Stimulated activated CD8-positive, alpha-beta memory T cell treated with anti-CD3 and anti-CD28 coated beads, Interleukin-15, amount 100 ng/mL, for 4 hours (primary cell): ENCODE data around the gene GADD45G.

Experiments used
- DNase-seq, 2 donors: peaks; one replicate each; pipeline ENCODE4 v3.0.0-alpha.2; 2020; ENCODE audit warnings: low read depth in 2 of 2

Gene GADD45G

GRCh38 chr9:89609426-89610006 lies 4.7 kb downstream of the GADD45G start:
- no peak for DNase-seq

- DNase-seq, result no peak
Observed at GRCh38 chr9:89610391-89610925, 5.6 kb downstream of the GADD45G start.

DNA sequence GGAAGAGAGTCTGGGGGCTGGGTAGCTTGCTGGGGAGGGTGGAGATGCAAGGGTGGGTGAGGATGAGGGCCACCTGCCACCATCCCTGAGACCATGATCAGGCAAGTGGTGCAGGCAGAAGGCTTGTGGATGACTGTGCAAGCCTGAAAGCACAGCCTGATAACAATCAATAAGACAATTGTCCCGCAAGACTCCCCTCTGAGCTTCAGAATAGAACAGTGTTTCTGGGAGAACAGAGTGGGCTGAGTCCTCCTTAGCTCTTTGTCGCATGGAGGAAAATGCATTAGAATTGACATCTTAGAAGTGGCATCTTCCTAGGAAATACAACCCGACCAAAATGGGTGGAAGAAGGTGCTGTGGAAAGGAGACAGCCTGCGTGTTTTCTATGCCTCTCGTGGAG lies 6.6 kb downstream of the GADD45G start:
- no peak for DNase-seq

GRCh38 chr9:89612566-89613278 lies 7.9 kb downstream of the GADD45G start:
- DNase-seq, result no peak

DNA sequence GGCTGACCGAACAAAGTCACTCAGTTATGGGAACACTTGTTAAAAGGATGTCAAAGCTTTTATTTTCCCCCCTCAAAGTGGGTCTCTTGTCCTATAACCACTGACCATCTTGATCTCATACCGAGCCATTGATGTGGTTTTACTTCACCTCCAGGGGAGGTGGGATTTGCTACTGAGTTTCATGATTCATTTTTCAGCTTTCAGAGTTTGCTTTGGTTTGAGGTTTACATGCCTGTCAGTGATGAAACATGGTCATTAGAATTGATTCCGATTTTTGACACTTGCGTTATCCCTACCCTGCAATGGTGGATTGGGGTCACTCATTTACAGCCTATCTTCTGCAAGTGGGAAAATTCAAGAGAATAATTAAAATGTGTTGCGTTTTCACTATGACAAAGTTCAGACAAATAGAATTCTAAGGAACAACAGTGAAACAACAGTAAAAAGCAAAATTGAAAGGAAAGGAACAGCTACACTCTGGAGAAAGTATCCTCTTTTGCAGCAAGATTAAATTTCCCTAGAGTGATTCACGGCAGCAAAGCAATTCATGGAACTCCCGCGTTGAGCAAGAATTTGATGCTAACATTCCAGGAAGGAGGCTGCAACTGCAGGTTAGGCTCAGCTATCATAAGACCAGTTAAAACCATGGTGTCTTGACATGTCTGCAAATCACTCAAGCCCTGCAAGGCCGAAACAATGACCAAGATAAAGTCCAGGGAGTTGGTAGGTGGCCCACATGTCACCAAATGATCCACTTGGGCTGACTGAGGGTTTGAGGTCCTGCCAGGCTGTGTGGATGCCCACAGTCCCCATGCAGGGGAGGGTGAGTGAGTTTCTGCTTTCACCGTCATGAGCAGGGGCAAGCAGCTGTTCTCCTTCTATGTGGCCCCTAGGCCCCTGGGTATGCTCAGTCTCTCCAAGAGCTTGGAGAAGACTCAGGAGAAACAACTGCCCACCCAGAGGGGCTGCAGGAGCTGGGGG lies 9.4 kb downstream of the GADD45G start:
- no peak for DNase-seq

GRCh38 chr9:89615661-89616060 lies 10.8 kb downstream of the GADD45G start:
- no peak for DNase-seq

- no peak for DNase-seq
Observed at GRCh38 chr9:89616411-89616810, 11.6 kb downstream of the GADD45G start.

DNA sequence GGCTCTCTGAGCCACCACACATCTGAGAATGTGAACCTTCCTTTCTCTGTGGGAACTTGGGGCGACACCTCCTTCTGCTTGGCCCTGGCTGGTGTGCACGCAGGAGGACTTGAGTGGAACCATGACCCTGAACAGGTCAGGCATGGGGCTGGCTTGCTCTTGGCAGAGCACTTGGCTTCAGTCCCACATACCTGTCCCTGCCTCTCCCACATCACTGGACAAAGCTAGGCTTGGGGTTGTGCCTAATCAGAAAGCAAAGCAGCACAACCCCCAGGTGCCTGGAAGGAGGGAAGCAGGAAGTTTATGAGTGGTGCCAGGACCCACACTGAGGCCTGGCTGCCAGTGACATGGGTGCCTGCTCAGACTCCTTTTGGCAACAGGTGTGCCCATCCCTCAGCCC lies 13.2 kb downstream of the GADD45G start:
- DNase-seq, result no peak

GRCh38 chr9:89619019-89619418 lies 14.2 kb downstream of the GADD45G start:
- no peak for DNase-seq

DNA sequence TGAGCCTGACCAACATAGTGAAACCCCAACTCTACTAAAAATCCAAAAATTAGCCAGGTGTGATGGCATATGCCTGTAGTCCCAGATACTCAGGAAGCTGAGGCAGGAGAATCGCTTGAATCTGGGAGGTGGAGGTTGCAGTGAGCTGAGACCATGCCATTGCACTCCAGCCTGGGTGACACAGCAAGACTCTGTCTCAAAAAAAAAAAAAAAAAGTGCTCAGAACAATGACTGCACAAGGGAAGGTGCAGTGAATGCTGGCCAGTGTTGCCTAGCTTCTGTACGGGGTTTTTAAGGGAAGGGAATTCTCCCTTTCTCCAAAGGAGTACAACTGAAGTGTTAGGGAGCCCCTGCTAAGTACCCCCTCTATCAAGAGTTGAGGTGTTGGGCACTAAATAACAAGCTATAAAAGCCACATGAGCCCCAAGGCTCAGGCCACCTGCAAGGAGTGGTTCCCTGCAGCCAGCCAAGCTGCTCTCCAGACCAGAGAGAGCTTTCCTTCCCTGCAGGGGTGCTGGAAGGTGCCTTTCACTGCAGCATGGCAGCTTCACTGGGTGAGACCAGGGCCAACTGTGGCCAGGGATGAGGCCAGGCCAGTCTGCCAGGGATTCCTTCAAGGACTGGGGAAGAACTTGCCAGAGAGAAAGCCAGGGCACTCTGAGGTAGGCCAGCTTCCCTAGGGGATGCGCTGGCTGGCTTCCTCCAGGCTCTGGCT lies 14.8 kb downstream of the GADD45G start:
- no peak for DNase-seq

DNA sequence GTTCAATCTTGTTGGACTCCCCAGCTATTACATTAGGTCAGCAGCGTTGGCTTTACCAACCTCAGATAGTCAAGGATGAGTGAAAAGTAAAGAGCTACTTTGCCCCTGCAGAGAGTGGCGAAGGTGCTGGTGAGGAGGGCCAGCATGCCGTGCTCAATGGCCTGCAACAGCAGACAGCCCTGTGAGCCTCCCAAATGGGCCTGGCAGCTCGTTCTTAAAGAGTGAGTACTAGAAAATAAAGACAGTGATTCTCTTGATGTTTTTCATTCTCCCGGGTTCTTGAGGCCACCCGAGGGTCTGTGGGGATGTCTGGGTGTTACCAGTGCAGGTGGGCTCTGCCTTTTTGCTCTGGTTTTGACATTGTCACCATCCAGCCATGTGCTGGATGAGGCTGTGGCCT lies 16.2 kb downstream of the GADD45G start:
- no peak for DNase-seq

DNA sequence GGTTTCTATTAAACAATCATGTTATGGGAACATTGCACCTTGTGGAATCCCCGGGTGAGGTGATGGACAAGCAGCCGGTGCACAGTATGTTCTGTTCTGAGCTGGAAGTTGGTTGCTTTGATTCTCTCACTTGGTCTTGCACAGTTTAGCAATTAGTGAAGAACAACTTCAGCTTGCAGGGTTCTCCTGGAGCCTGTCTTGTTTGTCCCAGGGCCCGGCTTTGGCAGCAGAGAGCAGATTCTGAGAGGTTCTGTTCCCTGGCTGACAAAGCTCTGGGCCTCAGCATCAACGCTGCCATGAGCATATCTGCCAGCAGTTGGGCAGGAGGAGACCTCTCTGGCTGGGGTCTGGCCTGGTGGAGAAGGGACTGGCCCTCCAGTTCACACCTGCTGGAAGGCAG lies 16.9 kb downstream of the GADD45G start:
- no peak for DNase-seq

DNA sequence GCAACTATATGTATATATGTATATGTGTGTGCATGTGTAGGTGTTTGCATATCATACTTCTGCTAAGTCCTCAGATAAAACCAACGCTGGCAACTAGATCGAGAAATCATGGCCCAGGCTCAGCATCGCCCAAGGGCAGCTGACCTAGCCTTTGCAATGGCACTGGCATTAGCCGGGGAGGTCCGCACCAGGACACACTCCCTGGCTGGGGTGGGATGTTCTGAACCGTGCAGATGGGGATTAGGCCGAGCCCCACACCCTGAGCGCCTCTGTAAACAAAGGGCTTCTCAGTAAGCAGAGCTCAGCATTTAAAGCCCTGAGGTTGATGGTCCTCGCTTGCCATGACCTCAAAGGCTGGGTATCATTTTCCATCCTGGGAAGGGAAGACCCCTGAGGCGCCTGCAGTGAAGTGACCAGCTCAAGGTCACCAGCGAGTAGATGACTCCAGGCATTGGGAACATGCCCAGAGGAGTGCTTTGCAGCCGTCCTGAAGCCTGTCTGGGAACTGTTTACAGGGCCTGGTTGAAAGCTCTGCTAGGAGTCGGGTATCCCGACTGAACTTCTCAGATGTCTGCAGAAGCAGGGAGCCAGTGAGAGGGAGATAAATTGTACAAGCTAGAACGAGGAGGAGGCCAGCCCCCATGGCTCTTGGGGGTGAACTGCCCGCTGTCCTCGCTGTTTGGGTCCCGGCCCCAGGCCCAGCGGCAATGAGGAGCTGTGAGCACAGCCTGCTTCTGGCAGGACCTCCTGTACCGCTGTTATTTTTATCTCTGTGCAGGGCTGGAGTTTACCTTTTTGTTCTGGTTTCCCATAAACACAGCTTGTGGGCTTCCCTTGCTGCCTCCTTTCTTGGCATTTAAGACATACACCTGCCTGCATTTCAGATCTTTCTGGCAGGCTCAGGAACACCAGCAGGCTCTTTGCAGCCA lies 18.4 kb downstream of the GADD45G start:
- no peak for DNase-seq

DNA sequence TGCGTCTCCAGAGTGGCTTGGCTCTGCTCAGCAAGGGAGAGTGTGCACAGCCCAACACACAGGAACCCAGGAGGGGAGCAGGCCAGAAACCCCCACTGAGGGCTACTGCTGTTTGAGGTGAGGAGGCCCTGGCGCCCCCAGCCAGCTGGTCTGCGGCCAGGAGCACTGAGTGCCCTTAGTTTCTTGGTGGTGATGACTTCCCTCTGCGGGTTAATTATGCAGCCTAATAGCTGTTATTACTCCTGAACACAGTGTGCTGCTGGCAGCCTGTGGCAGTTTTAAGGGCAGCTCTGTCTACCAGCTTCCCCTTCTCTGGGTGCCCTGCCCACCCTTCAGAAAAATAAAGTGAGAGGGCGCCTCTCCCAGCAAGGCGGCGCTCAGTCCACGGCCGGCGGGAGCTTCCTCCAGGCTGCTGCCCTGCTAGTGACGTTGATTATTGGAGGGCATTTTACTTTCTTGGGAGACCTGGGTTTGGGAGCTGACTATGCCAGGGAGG lies 19.2 kb downstream of the GADD45G start:
- no peak for DNase-seq

DNA sequence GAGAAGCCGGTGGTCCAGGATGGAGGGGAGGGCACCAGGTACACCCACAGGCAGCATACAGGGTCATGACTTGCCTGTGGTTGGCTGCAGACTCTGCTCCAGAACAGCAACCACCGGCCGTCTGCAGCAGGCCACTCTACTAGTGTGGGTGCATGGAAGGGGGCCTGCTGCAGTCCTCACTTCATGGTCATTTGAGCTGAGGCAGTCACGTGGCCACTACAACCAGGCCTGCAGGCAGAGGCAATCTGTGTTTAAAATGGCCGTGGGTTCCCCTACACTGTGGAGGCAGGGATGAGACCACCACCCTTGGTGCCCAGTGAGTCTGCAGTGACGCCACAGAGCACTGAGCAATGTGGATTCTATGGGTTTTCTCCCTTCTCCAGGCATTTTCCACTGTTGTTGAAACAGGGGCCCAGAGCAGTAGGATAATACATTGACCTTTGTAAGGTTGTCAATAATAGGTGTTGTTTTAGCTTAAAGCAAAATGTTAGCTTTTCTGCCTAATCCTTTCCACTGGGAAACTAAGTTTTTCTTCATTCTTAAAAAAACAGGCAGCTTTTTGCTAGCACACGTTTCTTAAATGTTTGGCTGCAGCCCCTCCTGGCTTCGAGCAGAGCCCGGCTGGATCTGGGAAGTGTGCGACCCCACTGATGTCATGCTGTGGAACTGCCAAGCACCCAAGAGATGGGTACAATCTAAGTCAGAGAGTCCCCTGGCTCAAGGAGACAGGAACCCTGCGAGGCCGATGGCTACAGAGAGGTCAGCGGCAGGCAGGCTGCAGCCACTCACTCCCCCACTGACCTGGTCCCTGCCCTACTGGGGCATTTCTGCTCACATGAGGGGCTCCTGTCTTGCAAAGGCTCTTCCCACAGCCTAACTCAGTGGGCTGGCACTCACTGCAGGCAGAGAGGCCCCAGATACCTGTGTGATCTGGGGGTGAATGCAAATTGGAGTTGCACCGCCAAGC lies 21.2 kb downstream of the GADD45G start:
- no peak for DNase-seq

DNA sequence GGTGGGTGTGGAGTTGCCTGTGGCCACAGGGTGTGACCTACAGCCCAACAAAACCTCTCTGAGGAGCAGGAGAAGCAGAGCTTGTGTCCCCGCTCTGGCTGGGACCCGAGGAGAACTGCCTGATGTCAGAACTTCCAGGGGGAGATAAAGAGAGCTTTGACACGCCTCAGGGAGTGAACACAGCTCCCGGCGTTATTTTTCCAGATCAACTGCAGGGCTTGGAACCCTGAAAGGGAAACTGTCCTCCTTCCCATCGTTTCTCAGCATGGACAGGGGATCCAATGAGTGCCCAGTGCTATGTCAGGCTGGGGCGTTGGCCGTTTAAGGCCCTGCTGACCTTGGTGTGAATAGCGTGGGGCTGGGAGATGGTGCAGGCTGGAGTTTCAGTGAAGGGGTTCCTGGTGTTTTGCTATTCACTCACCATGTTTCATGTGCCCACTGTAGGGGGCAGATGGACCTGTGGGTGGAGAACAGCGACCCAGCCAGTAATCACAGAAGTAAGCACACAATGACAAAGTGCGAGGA lies 22.0 kb downstream of the GADD45G start:
- no peak for DNase-seq

- DNase-seq, result no peak
Observed at GRCh38 chr9:89628601-89629000, 23.8 kb downstream of the GADD45G start.

- no peak for DNase-seq
Observed at GRCh38 chr9:89629081-89629976, 24.5 kb downstream of the GADD45G start.
